Stimulated activated CD4-positive, alpha-beta T cell treated with anti-CD3 and anti-CD28 coated beads, Interleukin-4, amount 100 ng/mL, for 1 hour (primary cell): ENCODE results near the gene INTS11.

Source experiments
- DNase-seq: peaks from one replicate; pipeline ENCODE4 v3.0.0-alpha.2; 2020

The INTS11 gene

DNA sequence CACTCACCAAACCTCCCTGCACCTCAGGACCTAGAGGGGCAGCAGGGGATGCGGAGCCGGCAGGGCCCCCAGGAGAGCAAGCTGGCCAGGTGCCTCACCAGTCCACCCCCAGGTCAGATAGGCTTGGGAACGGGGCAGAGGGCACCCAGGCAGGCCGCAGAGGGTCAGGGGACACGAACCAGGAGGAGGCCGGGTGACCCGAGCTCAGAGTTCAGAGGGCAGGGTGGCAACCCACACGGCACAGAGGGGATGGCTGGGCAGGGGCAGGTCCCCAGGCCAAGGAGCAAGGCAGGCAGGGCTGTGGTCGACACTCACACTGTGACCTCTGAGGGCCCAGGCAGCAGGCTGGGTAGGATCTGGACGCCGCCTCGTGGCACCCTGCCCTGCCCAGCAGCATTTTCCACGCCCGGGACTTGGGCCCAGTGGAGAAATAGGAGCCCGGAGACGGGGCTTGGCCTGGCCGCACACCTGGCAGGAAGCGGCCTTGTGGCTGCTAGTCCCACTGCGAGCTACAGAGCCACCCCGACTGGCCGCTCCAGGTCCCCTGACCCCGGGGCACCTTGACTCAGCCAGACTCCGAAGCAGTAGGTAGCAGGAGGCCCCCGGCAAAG lies 19.5 kb upstream of the INTS11 start:
- no peak for DNase-seq

DNA sequence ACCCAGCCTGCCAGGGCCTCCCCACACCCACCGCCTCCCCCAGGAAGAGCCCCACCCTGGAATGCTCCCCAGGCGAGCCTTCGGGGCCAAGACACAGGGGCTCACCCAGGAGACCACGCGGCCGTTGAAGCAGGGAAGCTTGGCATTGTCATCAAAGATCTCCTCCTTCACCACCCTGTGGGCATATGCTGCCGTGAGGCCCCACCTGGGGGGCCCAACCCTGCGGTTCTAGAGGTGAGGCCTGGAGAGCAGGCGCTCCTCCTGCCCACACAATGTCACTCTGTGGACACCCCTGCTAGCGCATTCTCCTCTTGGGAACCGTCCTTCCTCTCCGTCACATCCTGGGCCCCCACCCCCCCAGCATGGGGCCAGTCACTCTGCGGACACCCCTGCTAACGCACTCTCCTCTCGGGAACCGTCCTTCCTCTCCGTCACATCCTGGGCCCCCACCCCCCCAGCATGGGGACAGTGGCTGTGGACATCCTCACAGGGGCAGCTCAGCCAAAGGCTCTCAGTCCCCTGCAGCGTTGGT lies 18.2 kb upstream of the INTS11 start:
- DNase-seq: no peak

DNA sequence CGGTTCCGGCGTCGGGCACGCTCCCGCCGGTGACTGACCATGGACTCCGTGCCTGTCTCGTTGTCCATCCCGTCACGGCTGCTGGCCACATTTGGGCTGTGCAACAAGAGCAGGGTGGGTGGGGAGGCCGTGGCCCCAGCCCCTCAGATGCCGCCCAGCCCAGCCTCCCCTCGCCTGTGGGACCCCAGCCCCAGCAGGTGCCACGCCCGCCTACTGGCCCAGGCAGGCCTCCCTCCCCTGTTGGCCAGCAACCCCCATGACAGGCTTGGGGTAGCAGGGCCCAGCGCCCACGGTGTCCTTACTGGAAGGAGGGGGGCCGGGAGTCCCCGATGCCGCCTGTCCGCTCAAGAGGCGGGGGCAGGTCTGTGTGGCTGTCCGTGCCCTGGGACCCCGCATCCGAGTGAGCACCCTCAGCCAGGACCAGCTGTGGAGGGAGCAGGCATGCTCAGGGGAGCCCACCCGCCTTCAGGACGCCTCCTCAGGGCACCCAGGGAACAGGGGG lies 17.7 kb upstream of the INTS11 start:
- no peak for DNase-seq

DNA sequence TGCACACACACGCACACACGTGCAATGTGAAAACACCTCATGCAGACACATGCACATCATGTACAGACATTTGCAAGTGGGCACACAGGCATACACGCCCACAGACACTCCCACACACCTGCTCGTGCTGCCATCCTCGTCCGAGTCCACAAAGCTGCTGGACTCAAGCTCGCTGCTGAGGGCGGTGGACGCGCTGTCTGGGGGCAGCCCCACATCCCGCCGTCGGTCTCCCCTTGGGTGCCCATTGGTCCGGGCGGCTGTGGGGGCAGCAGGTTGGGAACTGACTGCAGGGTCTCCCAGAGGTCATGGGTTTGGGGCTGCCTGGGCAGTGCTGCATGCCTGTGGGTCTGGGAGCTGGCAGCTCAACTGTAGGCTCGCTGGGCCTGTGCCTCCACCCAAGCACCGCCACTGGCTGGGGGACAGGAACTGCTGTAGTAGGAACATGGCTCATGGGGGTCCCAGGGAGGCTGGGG lies 17.1 kb upstream of the INTS11 start:
- DNase-seq: no peak

DNA sequence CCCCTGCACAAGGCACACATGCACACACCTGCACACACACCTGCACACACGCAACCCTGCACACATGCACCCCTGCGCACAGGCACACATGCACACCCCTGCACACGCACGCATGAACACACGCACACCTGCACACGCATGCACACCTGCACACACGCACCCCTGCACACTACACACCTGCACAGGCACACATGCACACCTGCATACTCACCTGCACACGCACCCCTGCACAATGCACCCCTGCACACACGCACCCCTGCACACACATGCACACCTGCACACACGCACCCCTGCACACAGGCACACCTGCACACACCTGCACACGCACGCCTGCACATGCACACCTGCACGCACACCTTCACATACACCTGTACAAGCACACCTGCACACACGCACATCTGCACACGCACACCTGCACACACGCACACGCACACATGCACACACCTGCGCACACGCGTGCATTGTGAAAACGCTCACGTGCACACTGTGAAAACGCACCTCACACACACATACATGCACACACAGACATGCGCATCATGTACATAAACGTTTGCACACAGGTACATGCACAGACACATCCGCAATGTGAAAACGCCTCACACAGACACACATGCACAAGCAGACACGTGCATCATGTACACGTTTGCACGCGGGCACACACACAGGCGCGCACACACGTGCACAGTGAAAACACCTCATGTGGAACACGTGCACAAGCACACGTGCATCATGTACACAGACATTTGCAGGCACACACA lies 16.5 kb upstream of the INTS11 start:
- no peak for DNase-seq

DNA sequence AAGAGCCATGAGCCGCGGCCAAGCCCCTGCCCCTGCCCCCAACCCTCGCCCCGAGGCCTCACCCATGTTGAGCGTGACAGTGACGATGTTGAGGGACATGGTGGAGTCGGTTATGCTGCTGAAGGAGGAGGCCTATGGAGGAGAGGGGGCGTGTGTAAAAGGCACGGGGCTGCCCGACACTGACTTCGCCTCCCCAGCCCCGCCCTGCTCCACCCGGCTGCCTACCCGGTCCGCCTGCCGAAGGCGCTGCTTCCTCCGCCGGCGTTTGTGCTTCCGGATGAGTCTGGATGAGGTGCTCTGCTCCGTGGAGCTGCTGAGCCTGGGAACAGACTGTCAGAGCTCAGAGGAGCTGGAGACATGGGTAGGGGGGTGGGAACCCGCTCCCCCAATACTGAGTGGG lies 15.7 kb upstream of the INTS11 start:
- DNase-seq: no peak

DNA sequence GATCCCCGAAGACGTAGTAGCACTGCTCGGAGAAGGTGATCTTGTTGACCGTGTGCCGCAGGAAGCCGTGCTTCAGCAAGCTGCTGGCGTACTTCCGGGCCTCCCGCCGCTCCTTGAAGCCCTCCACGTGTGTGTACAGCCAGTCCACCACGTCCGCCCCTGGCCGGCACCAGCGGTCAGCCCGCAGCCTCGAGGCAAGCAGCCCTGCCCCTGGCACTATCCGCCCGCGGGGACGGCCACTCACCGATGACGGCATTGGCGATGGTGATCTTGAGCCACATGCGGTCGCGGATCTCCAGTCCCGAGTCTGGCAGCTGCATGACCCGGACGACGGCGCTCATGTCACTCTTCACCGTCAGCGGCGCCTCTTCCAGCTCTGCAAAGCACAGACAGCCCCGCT lies 13.8 kb upstream of the INTS11 start:
- DNase-seq: no peak

DNA sequence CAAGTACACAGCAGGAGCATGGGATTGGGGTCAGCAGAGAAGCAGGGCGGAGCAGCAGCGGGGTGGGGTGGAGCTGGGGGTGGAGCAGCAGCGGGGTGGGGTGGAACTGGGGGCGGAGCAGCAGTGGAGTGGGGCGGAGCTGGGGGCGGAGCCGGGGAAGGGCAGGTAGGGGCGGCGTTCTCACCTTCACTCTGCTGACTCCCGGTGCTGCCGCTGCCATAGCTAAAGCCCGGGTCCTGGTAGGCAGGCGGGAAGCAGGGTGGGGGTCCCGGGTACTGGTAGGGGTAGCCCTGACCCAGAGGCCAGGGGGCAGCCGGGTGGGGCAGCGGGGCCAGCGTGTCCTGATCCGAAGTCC lies 13.3 kb upstream of the INTS11 start:
- peak; percentile 54 for DNase-seq

DNA sequence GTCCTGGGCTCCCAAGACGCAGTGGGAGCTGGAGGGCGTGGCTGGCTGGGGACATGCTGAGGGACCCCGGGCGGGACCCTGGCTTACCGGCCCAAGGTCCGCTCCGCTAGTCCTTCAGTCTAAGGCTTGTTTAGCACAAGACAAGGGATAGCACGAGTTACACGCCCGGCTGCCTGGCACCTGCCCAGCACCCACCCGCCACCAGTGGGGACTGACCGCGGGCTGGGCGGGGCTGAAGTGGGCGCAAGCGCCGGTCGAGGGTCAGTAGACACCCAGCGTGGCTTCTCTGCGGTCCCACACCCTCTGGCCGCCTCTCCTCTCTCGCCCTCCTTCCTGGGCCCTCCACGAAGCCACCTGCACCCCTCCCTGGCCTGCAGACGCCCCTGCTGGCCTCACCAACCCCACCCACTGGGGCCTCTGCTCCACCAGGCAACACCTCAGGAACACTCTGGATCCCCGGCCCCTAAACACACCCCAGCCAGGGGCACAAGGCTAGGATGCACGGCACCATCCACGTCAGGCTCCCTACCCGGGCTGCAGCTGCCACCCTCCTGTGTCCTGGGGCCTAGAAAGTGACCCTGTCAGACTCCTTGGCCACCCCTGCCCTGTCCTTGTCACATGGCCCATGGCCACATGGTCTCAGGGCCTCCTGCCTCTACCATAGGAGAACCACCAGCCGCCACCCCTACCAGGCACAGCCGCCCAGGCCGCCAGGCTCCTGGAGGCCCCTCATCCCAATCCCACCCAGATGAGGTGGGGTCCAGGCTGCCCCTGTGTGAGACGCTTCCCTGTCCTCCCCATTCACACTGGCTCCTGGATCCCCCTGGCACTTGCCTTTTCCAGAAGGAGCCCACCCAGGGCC lies 12.7 kb upstream of the INTS11 start:
- DNase-seq: no peak

DNA sequence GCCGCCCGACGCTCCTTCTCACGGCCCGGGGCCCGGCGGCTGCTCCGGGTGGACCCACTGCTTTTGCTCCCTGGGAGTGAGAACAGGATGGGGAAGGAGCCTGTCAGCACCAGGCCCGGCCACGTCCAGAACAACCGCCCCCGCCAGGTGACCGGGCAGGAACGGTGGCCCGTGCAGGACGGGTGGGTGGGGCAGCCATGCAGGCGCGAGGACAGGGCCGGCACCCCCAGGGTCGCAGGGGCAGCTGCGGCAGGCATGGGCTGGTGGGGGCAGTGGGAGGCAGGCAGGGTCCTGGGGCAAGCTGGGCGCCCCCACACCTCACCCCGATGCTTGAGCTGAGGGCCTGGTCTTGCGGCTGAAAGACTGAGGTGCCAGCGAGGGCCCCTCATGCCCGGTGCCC lies 12.0 kb upstream of the INTS11 start:
- DNase-seq: no peak

DNA sequence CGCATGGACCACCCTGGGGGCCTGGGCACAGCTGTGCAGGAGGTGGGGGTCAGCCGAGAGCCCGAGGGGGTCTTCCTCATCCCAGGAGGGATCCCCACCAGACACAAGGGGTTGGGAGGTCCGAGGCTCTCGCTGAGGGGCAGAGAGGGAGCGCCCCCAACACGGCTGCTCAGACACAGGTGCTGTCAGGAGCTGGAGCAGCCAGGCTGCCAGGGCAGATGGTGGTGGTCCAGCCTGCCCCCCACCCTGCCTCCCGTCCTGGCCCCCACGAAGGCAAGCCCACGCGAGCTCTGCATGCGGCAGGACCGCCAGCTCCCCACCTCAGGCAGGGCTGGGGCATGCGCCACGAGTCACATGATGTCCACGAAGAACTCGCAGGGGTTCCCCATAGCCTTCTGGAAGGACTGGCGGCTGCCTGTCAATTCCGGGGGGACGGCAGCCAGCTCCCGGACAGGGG lies 11.4 kb upstream of the INTS11 start:
- DNase-seq: no peak

DNA sequence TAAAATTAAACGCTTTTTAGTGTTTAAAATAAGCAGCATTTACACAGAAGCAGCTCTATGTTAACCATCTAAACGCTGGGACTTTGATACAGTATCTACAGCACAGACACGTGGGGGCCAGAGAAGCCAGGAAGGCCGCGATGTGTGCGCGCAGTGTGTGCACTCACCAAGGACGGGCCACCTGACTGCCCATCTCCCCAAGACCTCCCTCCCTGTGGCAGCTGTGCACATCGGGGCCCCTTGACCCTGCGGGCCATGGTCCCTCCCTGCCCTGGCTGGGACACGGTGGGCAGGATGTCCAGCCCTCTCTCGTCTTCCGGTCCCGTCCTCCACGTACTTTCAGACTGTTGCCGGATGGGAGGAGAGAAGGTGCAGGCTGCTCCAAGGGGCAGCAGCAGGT lies 10.8 kb upstream of the INTS11 start:
- no peak for DNase-seq

DNA sequence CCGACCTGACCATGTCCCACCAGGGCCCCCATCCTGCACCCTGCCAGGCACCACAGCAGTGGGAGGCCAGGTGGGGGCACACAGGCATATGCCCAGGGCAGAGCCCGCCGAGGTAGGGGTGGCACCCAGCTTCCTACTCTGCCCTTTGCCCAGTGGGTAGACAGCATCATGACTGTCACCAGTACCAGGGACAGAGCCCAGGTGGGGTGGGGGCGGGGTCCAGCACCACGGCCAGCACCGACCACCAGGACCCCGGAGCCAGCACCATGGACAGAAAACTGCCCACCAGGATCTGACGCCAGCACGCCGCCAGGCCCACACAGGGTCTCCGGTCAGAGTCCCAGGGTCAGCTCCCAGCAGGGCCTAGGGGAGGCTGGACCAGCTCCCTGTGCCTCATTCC lies 10.4 kb upstream of the INTS11 start:
- no peak for DNase-seq

DNA sequence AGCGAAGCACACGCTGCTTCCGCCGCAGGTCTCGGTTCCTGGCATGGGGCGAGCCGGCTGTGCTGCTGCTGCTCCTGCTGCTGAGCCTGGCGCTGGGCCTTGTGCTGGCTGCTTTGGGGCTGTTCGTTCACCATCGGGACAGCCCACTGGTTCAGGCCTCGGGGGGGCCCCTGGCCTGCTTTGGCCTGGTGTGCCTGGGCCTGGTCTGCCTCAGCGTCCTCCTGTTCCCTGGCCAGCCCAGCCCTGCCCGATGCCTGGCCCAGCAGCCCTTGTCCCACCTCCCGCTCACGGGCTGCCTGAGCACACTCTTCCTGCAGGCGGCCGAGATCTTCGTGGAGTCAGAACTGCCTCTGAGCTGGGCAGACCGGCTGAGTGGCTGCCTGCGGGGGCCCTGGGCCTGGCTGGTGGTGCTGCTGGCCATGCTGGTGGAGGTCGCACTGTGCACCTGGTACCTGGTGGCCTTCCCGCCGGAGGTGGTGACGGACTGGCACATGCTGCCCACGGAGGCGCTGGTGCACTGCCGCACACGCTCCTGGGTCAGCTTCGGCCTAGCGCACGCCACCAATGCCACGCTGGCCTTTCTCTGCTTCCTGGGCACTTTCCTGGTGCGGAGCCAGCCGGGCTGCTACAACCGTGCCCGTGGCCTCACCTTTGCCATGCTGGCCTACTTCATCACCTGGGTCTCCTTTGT lies 9.2 kb upstream of the INTS11 start:
- no peak for DNase-seq

DNA sequence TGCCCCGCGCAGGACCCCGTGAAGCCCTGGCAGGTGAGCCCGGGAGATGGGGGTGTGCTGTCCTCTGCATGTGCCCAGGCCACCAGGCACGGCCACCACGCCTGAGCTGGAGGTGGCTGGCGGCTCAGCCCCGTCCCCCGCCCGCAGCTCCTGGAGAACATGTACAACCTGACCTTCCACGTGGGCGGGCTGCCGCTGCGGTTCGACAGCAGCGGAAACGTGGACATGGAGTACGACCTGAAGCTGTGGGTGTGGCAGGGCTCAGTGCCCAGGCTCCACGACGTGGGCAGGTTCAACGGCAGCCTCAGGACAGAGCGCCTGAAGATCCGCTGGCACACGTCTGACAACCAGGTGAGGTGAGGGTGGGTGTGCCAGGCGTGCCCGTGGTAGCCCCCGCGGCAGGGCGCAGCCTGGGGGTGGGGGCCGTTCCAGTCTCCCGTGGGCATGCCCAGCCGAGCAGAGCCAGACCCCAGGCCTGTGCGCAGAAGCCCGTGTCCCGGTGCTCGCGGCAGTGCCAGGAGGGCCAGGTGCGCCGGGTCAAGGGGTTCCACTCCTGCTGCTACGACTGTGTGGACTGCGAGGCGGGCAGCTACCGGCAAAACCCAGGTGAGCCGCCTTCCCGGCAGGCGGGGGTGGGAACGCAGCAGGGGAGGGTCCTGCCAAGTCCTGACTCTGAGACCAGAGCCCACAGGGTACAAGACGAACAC lies 8.5 kb upstream of the INTS11 start:
- no peak for DNase-seq

DNA sequence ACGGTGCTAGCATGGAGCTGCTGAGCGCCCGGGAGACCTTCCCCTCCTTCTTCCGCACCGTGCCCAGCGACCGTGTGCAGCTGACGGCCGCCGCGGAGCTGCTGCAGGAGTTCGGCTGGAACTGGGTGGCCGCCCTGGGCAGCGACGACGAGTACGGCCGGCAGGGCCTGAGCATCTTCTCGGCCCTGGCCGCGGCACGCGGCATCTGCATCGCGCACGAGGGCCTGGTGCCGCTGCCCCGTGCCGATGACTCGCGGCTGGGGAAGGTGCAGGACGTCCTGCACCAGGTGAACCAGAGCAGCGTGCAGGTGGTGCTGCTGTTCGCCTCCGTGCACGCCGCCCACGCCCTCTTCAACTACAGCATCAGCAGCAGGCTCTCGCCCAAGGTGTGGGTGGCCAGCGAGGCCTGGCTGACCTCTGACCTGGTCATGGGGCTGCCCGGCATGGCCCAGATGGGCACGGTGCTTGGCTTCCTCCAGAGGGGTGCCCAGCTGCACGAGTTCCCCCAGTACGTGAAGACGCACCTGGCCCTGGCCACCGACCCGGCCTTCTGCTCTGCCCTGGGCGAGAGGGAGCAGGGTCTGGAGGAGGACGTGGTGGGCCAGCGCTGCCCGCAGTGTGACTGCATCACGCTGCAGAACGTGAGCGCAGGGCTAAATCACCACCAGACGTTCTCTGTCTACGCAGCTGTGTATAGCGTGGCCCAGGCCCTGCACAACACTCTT lies 7.7 kb upstream of the INTS11 start:
- DNase-seq: no peak

DNA sequence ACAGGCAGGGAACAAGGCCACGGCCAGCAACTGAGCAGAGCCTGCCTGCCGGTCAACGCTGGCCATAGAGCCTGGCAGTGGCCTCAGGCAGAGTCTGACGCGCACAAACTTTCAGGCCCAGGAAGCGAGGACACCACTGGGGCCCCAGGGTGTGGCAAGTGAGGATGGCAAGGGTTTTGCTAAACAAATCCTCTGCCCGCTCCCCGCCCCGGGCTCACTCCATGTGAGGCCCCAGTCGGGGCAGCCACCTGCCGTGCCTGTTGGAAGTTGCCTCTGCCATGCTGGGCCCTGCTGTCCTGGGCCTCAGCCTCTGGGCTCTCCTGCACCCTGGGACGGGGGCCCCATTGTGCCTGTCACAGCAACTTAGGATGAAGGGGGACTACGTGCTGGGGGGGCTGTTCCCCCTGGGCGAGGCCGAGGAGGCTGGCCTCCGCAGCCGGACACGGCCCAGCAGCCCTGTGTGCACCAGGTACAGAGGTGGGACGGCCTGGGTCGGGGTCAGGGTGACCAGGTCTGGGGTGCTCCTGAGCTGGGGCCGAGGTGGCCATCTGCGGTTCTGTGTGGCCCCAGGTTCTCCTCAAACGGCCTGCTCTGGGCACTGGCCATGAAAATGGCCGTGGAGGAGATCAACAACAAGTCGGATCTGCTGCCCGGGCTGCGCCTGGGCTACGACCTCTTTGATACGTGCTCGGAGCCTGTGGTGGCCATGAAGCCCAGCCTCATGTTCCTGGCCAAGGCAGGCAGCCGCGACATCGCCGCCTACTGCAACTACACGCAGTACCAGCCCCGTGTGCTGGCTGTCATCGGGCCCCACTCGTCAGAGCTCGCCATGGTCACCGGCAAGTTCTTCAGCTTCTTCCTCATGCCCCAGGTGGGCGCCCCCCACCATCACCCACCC lies 6.9 kb upstream of the INTS11 start, which contains the start of gene TAS1R3:
Gene TAS1R3, plus strand, starts transcription at position 213 of the 898 bp plus-strand sequence. Its CDS starts 66 bp downstream, at position 279.
- no peak for DNase-seq

DNA sequence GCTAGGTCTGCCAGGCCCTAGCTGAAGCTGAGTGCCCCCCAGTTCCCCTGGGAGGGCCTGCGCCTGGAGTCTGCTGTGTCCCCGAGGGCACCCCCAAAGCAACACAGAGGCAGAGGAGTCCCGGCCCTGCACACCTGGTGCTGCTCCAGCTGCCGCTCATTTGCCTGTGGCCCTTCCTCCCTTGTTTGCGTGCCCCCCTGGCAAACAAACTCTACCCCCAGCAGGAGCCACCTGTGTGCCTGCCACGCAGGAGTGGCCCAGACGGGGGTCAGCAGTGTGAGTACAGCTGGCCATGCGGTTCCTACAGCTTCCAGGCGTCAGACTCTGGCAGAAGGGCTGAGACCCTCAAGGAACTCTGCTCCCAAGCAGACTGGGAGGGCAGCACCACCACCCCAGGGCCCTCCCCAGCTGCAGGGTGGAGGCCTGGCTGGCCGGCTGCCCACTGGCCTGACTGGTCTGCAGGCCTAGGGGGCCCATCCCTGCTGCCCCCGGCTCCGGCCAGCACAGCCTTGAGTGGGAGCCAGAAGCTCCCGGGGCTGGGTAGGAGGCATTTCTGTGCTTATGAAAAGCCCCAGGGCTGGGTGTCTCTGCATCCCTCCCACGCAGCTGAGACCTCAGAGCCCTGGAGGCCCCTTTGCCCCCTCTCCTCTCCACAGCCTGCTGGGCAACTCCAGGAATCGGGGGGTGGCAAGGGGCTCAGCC lies 6.1 kb upstream of the INTS11 start:
- no peak for DNase-seq
